Right lobe of liver (tissue), 4 donors: ENCODE measurements around the gene KLHL11.
"Not testable (repeated sequence)": the region's sequence is repeated elsewhere in the genome, so short reads cannot be mapped to it uniquely, and the experiment has no call there.

Source experiments
- POLR2A ChIP-seq: fragments of 450-650 bp; IDR thresholded peaks from one replicate; pipeline ENCODE4 v1.6.1; 2017; ENCODE audit warnings: antibody characterized with exemption, mild to moderate bottlenecking
- TF ChIP-seq, protein P1 (sequence below), 4 donors: fragments of 200-600 bp in 3 of 4; fragments of 450-650 bp in 1 of 4; IDR thresholded peaks; one replicate each; pipeline versions ENCODE4 v1.5.1 to v1.8.0; 2016 to 2022; ENCODE audit warnings: antibody characterized with exemption in 4 of 4, mild to moderate bottlenecking in 2 of 4
- donor health status: DM: no; HTN: no; CAD: no.
- donor health status: DM: no; HTN: no; CAD: no.
- donor health status: DM: no; HTN: yes; CAD: no.

DNA sequence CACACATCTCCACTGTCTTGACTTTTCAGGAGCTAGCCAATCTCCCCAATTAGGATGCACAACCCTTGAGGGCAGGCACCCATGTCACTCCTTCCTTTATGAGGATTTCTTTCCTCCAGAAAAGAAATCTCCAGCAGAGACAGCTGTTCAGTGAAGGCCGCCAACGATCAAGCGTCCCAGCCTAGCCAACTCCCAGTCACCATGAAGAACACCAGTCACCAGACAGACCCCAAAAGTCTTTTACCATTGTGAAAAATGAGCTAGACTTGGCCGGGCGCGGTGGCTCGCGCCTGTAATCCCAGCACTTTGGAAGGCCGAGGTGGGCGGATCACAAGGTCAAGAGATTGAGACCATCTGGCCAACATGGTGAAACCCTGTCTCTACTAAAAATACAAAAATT, 35.3 kb downstream of the KLHL11 start:
- TF ChIP-seq, protein P1, sequence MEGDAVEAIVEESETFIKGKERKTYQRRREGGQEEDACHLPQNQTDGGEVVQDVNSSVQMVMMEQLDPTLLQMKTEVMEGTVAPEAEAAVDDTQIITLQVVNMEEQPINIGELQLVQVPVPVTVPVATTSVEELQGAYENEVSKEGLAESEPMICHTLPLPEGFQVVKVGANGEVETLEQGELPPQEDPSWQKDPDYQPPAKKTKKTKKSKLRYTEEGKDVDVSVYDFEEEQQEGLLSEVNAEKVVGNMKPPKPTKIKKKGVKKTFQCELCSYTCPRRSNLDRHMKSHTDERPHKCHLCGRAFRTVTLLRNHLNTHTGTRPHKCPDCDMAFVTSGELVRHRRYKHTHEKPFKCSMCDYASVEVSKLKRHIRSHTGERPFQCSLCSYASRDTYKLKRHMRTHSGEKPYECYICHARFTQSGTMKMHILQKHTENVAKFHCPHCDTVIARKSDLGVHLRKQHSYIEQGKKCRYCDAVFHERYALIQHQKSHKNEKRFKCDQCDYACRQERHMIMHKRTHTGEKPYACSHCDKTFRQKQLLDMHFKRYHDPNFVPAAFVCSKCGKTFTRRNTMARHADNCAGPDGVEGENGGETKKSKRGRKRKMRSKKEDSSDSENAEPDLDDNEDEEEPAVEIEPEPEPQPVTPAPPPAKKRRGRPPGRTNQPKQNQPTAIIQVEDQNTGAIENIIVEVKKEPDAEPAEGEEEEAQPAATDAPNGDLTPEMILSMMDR (IDR thresholded peaks at IDR 0.05) = not testable (repeated sequence)
- not testable (repeated sequence) for TF ChIP-seq POLR2A
